Activated T-cell treated with anti-CD3 and anti-CD28 coated beads for 1 hour (primary cell): ENCODE measurements around the gene NEK4.

Experiments used
- DNase-seq: peaks from one replicate; pipeline ENCODE4 v3.0.0-alpha.2; 2020; ENCODE audit warnings: low read depth

The NEK4 gene

GRCh38 chr3:52663098-52663497 is 107.6 kb downstream of the NEK4 start:
- no peak for DNase-seq

GRCh38 chr3:52660046-52660445 is 110.7 kb downstream of the NEK4 start:
- DNase-seq: no peak
